IMR-90 (cell line): ENCODE measurements around the gene IRF5. TPM values are rescaled to one million over a fixed set of nuclear protein-coding genes. Genes with fewer than 3 reads are reported as not detected.

Experiments used
- ATAC-seq: fragments of 200-7000 bp; cut with Tn5 transposase; 2 replicates; pipeline ENCODE4 v1.9.1; 2020; ENCODE audit warnings: low read depth, mild to moderate bottlenecking, moderate library complexity
- BruUV-seq: library from RNA; stranded (reverse); fragments of 400-500 nt; replicated peaks from 2 replicates; lab custom pipeline; 2021; lab: Mats Ljungman, UMichigan
- CTCF ChIA-PET: fragments of 300-600 bp; formaldehyde crosslinking; extraction: SDS; loops from one replicate; lab custom pipeline; 2021; ENCODE audit warnings: antibody characterized with exemption; lab: Yijun Ruan, JAX
- POLR2A ChIA-PET: fragments of 300-600 bp; sonication (Branson Sonifier 250); formaldehyde crosslinking; loops from one replicate; lab custom pipeline; 2022; ENCODE audit warnings: antibody characterized with exemption; ENCODE audit not compliant: unreplicated experiment; lab: Charles Lee
- DNase-seq: peaks from one replicate; pipeline ENCODE4 v3.0.0; 2013
- H2AFZ ChIP-seq: replicated peaks from 2 replicates; pipeline ENCODE3; 2013; ENCODE audit warnings: low read length, mild to moderate bottlenecking; ENCODE audit not compliant: poor library complexity
- H2AK5ac ChIP-seq: 2 replicates; pipeline ENCODE4 v1.6.1; 2013; ENCODE audit warnings: low read depth, low read length, inconsistent platforms
- H2AK9ac ChIP-seq: replicated peaks from 2 replicates; pipeline ENCODE3; 2013; ENCODE audit warnings: mild to moderate bottlenecking, low read depth, low read length, moderate library complexity; ENCODE audit not compliant: poor library complexity
- H2BK120ac ChIP-seq: 2 replicates; pipeline ENCODE4 v1.6.1; 2013; ENCODE audit warnings: low read depth, low read length, inconsistent platforms
- H2BK15ac ChIP-seq: 3 replicates; pipeline ENCODE4 v1.6.1; 2013; ENCODE audit warnings: low read depth, low read length, inconsistent platforms
- H2BK20ac ChIP-seq: 2 replicates; pipeline ENCODE4 v1.6.1; 2013; ENCODE audit warnings: low read depth, mild to moderate bottlenecking, inconsistent platforms, low read length, moderate library complexity
- H2BK5ac ChIP-seq: 2 replicates; pipeline ENCODE4 v1.6.1; 2013; ENCODE audit warnings: mild to moderate bottlenecking, low read depth, low read length, inconsistent platforms; ENCODE audit not compliant: poor library complexity, severe bottlenecking
- H3K14ac ChIP-seq: replicated peaks from 2 replicates; pipeline ENCODE4 v1.6.1; 2013; ENCODE audit warnings: low read depth, low read length, inconsistent platforms
- H3K18ac ChIP-seq: 2 replicates; pipeline ENCODE4 v1.6.1; 2013; ENCODE audit warnings: low read depth, low read length, control low read depth
- H3K23ac ChIP-seq: 2 replicates; pipeline ENCODE4 v1.6.1; 2013; ENCODE audit warnings: low read depth, low read length, inconsistent platforms
- H3K27ac ChIP-seq: 2 replicates; pipeline ENCODE4 v1.5.1; 2013; ENCODE audit warnings: mild to moderate bottlenecking, control low read depth, low read length; ENCODE audit not compliant: insufficient read depth
- H3K27me3 ChIP-seq: 2 replicates; pipeline ENCODE4 v1.6.1; 2013; ENCODE audit warnings: low read length; ENCODE audit not compliant: control insufficient read depth, insufficient read depth
- H3K36me3 ChIP-seq: 2 replicates; pipeline ENCODE4 v1.6.1; 2013; ENCODE audit warnings: low read length, mixed read lengths; ENCODE audit not compliant: control insufficient read depth, insufficient read depth
- H3K4ac ChIP-seq: 2 replicates; pipeline ENCODE4 v1.6.1; 2013; ENCODE audit warnings: low read depth, low read length, inconsistent platforms
- H3K4me1 ChIP-seq: 2 replicates; pipeline ENCODE4 v1.6.1; 2013; ENCODE audit warnings: low read length, mixed read lengths; ENCODE audit not compliant: control insufficient read depth, insufficient read depth
- H3K4me2 ChIP-seq: 2 replicates; pipeline ENCODE4 v1.6.1; 2013; ENCODE audit warnings: low read depth, mild to moderate bottlenecking, control low read depth, low read length, moderate library complexity
- H3K4me3 ChIP-seq: 2 replicates; pipeline ENCODE4 v1.5.1; 2013; ENCODE audit warnings: low read depth, mild to moderate bottlenecking, control low read depth, low read length, moderate library complexity; ENCODE audit not compliant: insufficient read depth
- H3K56ac ChIP-seq: 2 replicates; pipeline ENCODE4 v1.6.1; 2013; ENCODE audit warnings: low read length, inconsistent platforms; ENCODE audit not compliant: insufficient read depth; ENCODE audit errors: extremely low read depth
- H3K79me1 ChIP-seq, 2 experiments: 2 replicates each; pipeline ENCODE4 v1.6.1; 2013; ENCODE audit warnings: low read length in 2 of 2, inconsistent platforms in 1 of 2, low read depth in 1 of 2
- H3K9ac ChIP-seq: 2 replicates; pipeline ENCODE4 v1.6.1; 2013; ENCODE audit warnings: low read depth, low read length, control low read depth
- H3K9me1 ChIP-seq: 2 replicates; pipeline ENCODE4 v1.6.1; 2013; ENCODE audit warnings: low read length, inconsistent platforms; ENCODE audit not compliant: insufficient read depth
- H3K9me3 ChIP-seq: 2 replicates; pipeline ENCODE4 v1.6.1; 2013; ENCODE audit warnings: low read length; ENCODE audit not compliant: control insufficient read depth, insufficient read depth
- H4K20me1 ChIP-seq: 2 replicates; pipeline ENCODE4 v1.6.1; 2013; ENCODE audit warnings: low read length, inconsistent platforms; ENCODE audit not compliant: insufficient read depth
- H4K5ac ChIP-seq: 2 replicates; pipeline ENCODE4 v1.6.1; 2013; ENCODE audit warnings: mild to moderate bottlenecking, low read depth, low read length, control low read depth
- H4K8ac ChIP-seq, 2 experiments: 2 replicates each; pipeline ENCODE4 v1.6.1; 2013; ENCODE audit warnings: low read depth in 2 of 2, low read length in 2 of 2, control low read depth in 1 of 2, inconsistent platforms in 1 of 2
- H4K91ac ChIP-seq: 2 replicates; pipeline ENCODE4 v1.6.1; 2013; ENCODE audit warnings: low read depth, low read length, inconsistent platforms; ENCODE audit not compliant: insufficient read depth
- BHLHE40 ChIP-seq: fragments of 150-350 bp; IDR thresholded peaks from 2 replicates; pipeline ENCODE4 v1.6.1; 2016; ENCODE audit warnings: mild to moderate bottlenecking, low read depth, low read length
- CEBPB ChIP-seq: IDR thresholded peaks from 2 replicates; pipeline ENCODE4 v1.6.1; 2012; ENCODE audit warnings: low read depth, low read length, improper control_type of control experiment
- CHD1 ChIP-seq: IDR thresholded peaks from 2 replicates; pipeline ENCODE4 v1.6.1; 2012; ENCODE audit warnings: low read depth, low read length, improper control_type of control experiment
- CTCF ChIP-seq: conservative IDR thresholded peaks from 2 replicates; pipeline ENCODE4 v1.5.1; 2012; ENCODE audit warnings: mild to moderate bottlenecking, low read depth, low read length, improper control_type of control experiment
- ELK1 ChIP-seq: fragments of 150-350 bp; IDR thresholded peaks from 2 replicates; pipeline ENCODE4 v1.6.1; 2016; ENCODE audit warnings: low read depth, mild to moderate bottlenecking, low read length, moderate library complexity, borderline replicate concordance
- FOS ChIP-seq: fragments of 150-350 bp; IDR thresholded peaks from 2 replicates; pipeline ENCODE4 v1.6.1; 2016; ENCODE audit warnings: low read depth, low read length
- MAFK ChIP-seq: IDR thresholded peaks from 2 replicates; pipeline ENCODE4 v1.6.1; 2012; ENCODE audit warnings: low read depth, low read length, improper control_type of control experiment
- MAZ ChIP-seq: IDR thresholded peaks from 2 replicates; pipeline ENCODE4 v1.6.1; 2012; ENCODE audit warnings: low read depth, mild to moderate bottlenecking, low read length, improper control_type of control experiment, moderate library complexity, borderline replicate concordance
- MXI1 ChIP-seq: IDR thresholded peaks from 2 replicates; pipeline ENCODE4 v1.6.1; 2012; ENCODE audit warnings: low read depth, mild to moderate bottlenecking, low read length, moderate library complexity, borderline replicate concordance
- NFE2L2 ChIP-seq: fragments of 150-350 bp; IDR thresholded peaks from 2 replicates; pipeline ENCODE4 v1.6.1; 2016; ENCODE audit warnings: low read depth, mild to moderate bottlenecking, low read length
- POLR2A ChIP-seq: IDR thresholded peaks from 2 replicates; pipeline ENCODE4 v1.6.1; 2012; ENCODE audit warnings: mild to moderate bottlenecking, low read depth, low read length
- RAD21 ChIP-seq: IDR thresholded peaks from 2 replicates; pipeline ENCODE4 v1.6.1; 2012; ENCODE audit warnings: low read length, improper control_type of control experiment
- RCOR1 ChIP-seq: IDR thresholded peaks from 2 replicates; pipeline ENCODE4 v1.6.1; 2012; ENCODE audit warnings: mild to moderate bottlenecking, low read length, improper control_type of control experiment; ENCODE audit not compliant: insufficient replicate concordance
- RFX5 ChIP-seq: IDR thresholded peaks from 2 replicates; pipeline ENCODE4 v1.8.0; 2012; ENCODE audit warnings: low read depth, mild to moderate bottlenecking, low read length, moderate library complexity
- SMC3 ChIP-seq: fragments of 150-350 bp; IDR thresholded peaks from 2 replicates; pipeline ENCODE4 v1.6.1; 2016; ENCODE audit warnings: low read depth, mild to moderate bottlenecking, antibody characterized with exemption, low read length, moderate library complexity
- USF2 ChIP-seq: fragments of 150-350 bp; IDR thresholded peaks from 2 replicates; pipeline ENCODE4 v1.6.1; 2017; ENCODE audit warnings: mild to moderate bottlenecking, antibody characterized with exemption, low read length, low read depth
- WGBS, 2 experiments: methylation state at CpG; one replicate each; pipeline versions ENCODE4 v1.1.5 to v1.1.7; 2013; ENCODE audit warnings: missing lambda C conversion rate in 2 of 2; ENCODE audit not compliant: insufficient read length in 1 of 2; ENCODE audit errors: extremely low coverage in 2 of 2; 5-methylcytosine and 5-hydroxymethylcytosine counted together
- dilution Hi-C: fragments of 300-500 bp; cut with HindIII; formaldehyde crosslinking; loops from one replicate; pipeline ENCODE4 v1.14.3; 2018; ENCODE audit warnings: low sequenced_read_pairs; ENCODE audit not compliant: unreplicated experiment
- in situ Hi-C: fragments of 300-500 bp; cut with MboI; formaldehyde crosslinking; loops from 3 replicates; pipeline ENCODE4 v1.14.3; 2019; ENCODE audit warnings: low sequenced_read_pairs, inconsistent platforms, mixed read lengths
- intact Hi-C: fragments of 100-400 bp; cut with micrococcal nuclease; formaldehyde crosslinking; loops from 2 replicates; pipeline ENCODE4 v1.10.0; 2022
- polyA plus RNA-seq, 3 experiments: library from polyadenylated mRNA; depleted of rRNA; stranded (reverse); fragments of >200 nt; gene quantifications; 2 replicates each; pipeline ENCODE4 v1.2.3, GENCODE V29; 2012; ENCODE audit warnings: low replicate concordance in 1 of 3
- total RNA-seq: library from RNA; depleted of rRNA; stranded (reverse); fragments of >200 nt; gene quantifications from 2 replicates; pipeline ENCODE4 v1.2.3, GENCODE V29; 2012

The IRF5 gene
- total and polyA plus RNA-seq, 2 of the 4 experiments (the other 2 are of a cell fraction): 0.14 to 0.18 TPM

- intact Hi-C loops: no loop called here
- Histone ChIP-seq H2AFZ (no peak overlapping the region), H3K27me3 (peaks cover 78% of the 10 kb centered on the region), H3K27ac (no peak overlapping the region), H2BK120ac (no peak overlapping the region), H4K20me1 (0 out of 2 replicates have a peak, but pooled peaks cover 3% of the 10 kb centered on the region), H3K4me2 (no peak overlapping the region), H4K8ac (no peak overlapping the region), H2AK9ac (no peak overlapping the region), H3K4ac (no peak overlapping the region), H3K79me1 (no peaks in the 10 kb centered on the region), H3K18ac (no peak overlapping the region), H3K9ac (no peak overlapping the region), H3K9me1 (no peaks in the 10 kb centered on the region), H3K36me3 (no peaks in the 10 kb centered on the region), H4K91ac (no peak overlapping the region), H3K14ac (no peak overlapping the region), H2BK5ac (no peak overlapping the region), H2BK20ac (no peak overlapping the region), H3K56ac (no peak overlapping the region), H3K4me1 (peaks cover 2% of the 10 kb centered on the region; the same call in 1 of the 2 replicates), H3K9me3 (peaks cover 5% of the 10 kb centered on the region), H2AK5ac (no peak overlapping the region), H4K5ac (no peak overlapping the region), H2BK15ac (no peak overlapping the region), H3K23ac (no peak overlapping the region), H3K4me3 (no peak overlapping the region)
- BruUV-seq: no TSS peak
- DNase-seq: no peak
- TF ChIP-seq CHD1 (no peak), FOS (no peak), POLR2A (no peak), MAZ (no peak), RCOR1 (no peak), RAD21 (no peak), BHLHE40 (no peak), SMC3 (no peak), MAFK (no peak), NFE2L2 (no peak), MXI1 (no peak), ELK1 (no peak), CEBPB (no peak), USF2 (no peak), RFX5 (no peak), CTCF (no peak)
- no peak for ATAC-seq
- WGBS, 2 experiments: 80% methylated on average over 1 of the region's 7 CpGs; no CpG with 5 or more reads in 1 of the 2 experiments
- POLR2A ChIA-PET: no interaction called here
- in situ Hi-C loops: no loop called here
- CTCF ChIA-PET: no interaction called here
- dilution Hi-C loops: no loop called here
These were observed 21.1 kb upstream of the IRF5 start for GRCh38 chr7:128916643-128916915.
